ENCODE results near the gene EFHC2. TPM values are rescaled to one million over a fixed set of nuclear protein-coding genes. Genes with fewer than 3 reads are reported as not detected.
"Not testable (repeated sequence)": the region's sequence is repeated elsewhere in the genome, so short reads cannot be mapped to it uniquely, and the experiment has no call there.

Gene EFHC2
- total and polyA plus RNA-seq, 2 donors: 2.0 to 6.1 TPM

GRCh38 chrX:44187915-44188314 lies 155.6 kb downstream of the EFHC2 start:
- H3K27ac ChIP-seq (ENCODE audit: low read depth); H3K4me1 ChIP-seq (ENCODE audit: insufficient read depth); DNase-seq (ENCODE audit: extremely low spot score); H3K36me3 ChIP-seq (ENCODE audit: insufficient read depth); H3K4me3 ChIP-seq (ENCODE audit: low read depth, low read length): not testable (repeated sequence)
- WGBS: 92% methylated on average over 5 of the region's 5 CpGs

GRCh38 chrX:44183329-44183728 lies 160.1 kb downstream of the EFHC2 start:
- H3K27ac ChIP-seq (ENCODE audit: low read depth): no peak overlapping the region
- H3K36me3 ChIP-seq (ENCODE audit: insufficient read depth): no peaks in the 10 kb centered on the region
- 82% methylated on average over 2 of the region's 2 CpGs for WGBS
- no peaks in the 10 kb centered on the region for H3K4me1 ChIP-seq (ENCODE audit: insufficient read depth)
- H3K4me3 ChIP-seq (ENCODE audit: low read depth, low read length): no peak overlapping the region
- DNase-seq (ENCODE audit: extremely low spot score): no peak

GRCh38 chrX:44178274-44179053 lies 165.0 kb downstream of the EFHC2 start:
- no peak overlapping the region for H3K27ac ChIP-seq (ENCODE audit: low read depth)
- no peaks in the 10 kb centered on the region for H3K4me1 ChIP-seq (ENCODE audit: insufficient read depth)
- no peak overlapping the region for H3K4me3 ChIP-seq (ENCODE audit: low read depth, low read length)
- DNase-seq (ENCODE audit: extremely low spot score): no peak
- no peaks in the 10 kb centered on the region for H3K36me3 ChIP-seq (ENCODE audit: insufficient read depth)
- WGBS: 97% methylated on average over 6 of the region's 6 CpGs

GRCh38 chrX:44175455-44175854 lies 168.0 kb downstream of the EFHC2 start:
- no peak for DNase-seq (ENCODE audit: extremely low spot score)
- H3K4me1 ChIP-seq (ENCODE audit: insufficient read depth): no peaks in the 10 kb centered on the region
- H3K27ac ChIP-seq (ENCODE audit: low read depth): no peak overlapping the region
- WGBS: 93% methylated on average over 2 of the region's 2 CpGs
- no peaks in the 10 kb centered on the region for H3K36me3 ChIP-seq (ENCODE audit: insufficient read depth)
- no peak overlapping the region for H3K4me3 ChIP-seq (ENCODE audit: low read depth, low read length)

GRCh38 chrX:44174061-44174460 lies 169.4 kb downstream of the EFHC2 start:
- 94% methylated on average over 3 of the region's 3 CpGs for WGBS
- no peak overlapping the region for H3K4me3 ChIP-seq (ENCODE audit: low read depth, low read length)
- no peak overlapping the region for H3K27ac ChIP-seq (ENCODE audit: low read depth)
- no peaks in the 10 kb centered on the region for H3K4me1 ChIP-seq (ENCODE audit: insufficient read depth)
- DNase-seq (ENCODE audit: extremely low spot score): no peak
- no peaks in the 10 kb centered on the region for H3K36me3 ChIP-seq (ENCODE audit: insufficient read depth)

GRCh38 chrX:44173219-44173618 lies 170.3 kb downstream of the EFHC2 start:
- no peaks in the 10 kb centered on the region for H3K4me1 ChIP-seq (ENCODE audit: insufficient read depth)
- no peak overlapping the region for H3K27ac ChIP-seq (ENCODE audit: low read depth)
- no peaks in the 10 kb centered on the region for H3K36me3 ChIP-seq (ENCODE audit: insufficient read depth)
- DNase-seq (ENCODE audit: extremely low spot score): no peak
- H3K4me3 ChIP-seq (ENCODE audit: low read depth, low read length): no peak overlapping the region
- WGBS: 82% methylated on average over 3 of the region's 3 CpGs

- no peaks in the 10 kb centered on the region for H3K36me3 ChIP-seq (ENCODE audit: insufficient read depth)
- WGBS: 88% methylated on average over 1 of the region's 1 CpG
Measured at GRCh38 chrX:44167116-44167515, 176.4 kb downstream of the EFHC2 start.

GRCh38 chrX:44162964-44163475 lies 180.5 kb downstream of the EFHC2 start:
- Histone ChIP-seq H3K4me3 (ENCODE audit: low read depth, low read length) (no peak overlapping the region), H3K4me1 (ENCODE audit: insufficient read depth) (no peaks in the 10 kb centered on the region), H3K27ac (ENCODE audit: low read depth) (no peak overlapping the region), H3K36me3 (ENCODE audit: insufficient read depth) (no peaks in the 10 kb centered on the region)
- DNase-seq (ENCODE audit: extremely low spot score): no peak

More at GRCh38 chrX:44167116-44167515, 176.4 kb downstream of the EFHC2 start:
- H3K4me1 ChIP-seq (ENCODE audit: insufficient read depth): no peaks in the 10 kb centered on the region
- no peak overlapping the region for H3K27ac ChIP-seq (ENCODE audit: low read depth)
- DNase-seq (ENCODE audit: extremely low spot score): no peak
- H3K4me3 ChIP-seq (ENCODE audit: low read depth, low read length): no peak overlapping the region

GRCh38 chrX:44157858-44158257 lies 185.6 kb downstream of the EFHC2 start:
- no peak overlapping the region for H3K27ac ChIP-seq (ENCODE audit: low read depth)

GRCh38 chrX:44157283-44157682 lies 186.2 kb downstream of the EFHC2 start:
- no peak overlapping the region for H3K4me3 ChIP-seq (ENCODE audit: low read depth, low read length)
- DNase-seq (ENCODE audit: extremely low spot score): no peak
- H3K27ac ChIP-seq (ENCODE audit: low read depth): no peak overlapping the region
- no peaks in the 10 kb centered on the region for H3K36me3 ChIP-seq (ENCODE audit: insufficient read depth)
- no peaks in the 10 kb centered on the region for H3K4me1 ChIP-seq (ENCODE audit: insufficient read depth)

More at GRCh38 chrX:44157858-44158257, 185.6 kb downstream of the EFHC2 start:
- no peak for DNase-seq (ENCODE audit: extremely low spot score)
- Histone ChIP-seq H3K4me3 (ENCODE audit: low read depth, low read length) (no peak overlapping the region), H3K36me3 (ENCODE audit: insufficient read depth) (no peaks in the 10 kb centered on the region), H3K4me1 (ENCODE audit: insufficient read depth) (no peaks in the 10 kb centered on the region)
- 84% methylated on average over 2 of the region's 2 CpGs for WGBS

- Histone ChIP-seq H3K4me1 (ENCODE audit: insufficient read depth) (no peaks in the 10 kb centered on the region), H3K36me3 (ENCODE audit: insufficient read depth) (no peaks in the 10 kb centered on the region), H3K27ac (ENCODE audit: low read depth) (no peak overlapping the region), H3K4me3 (ENCODE audit: low read depth, low read length) (no peak overlapping the region)
- WGBS: 42% methylated on average over 3 of the region's 3 CpGs
- no peak for DNase-seq (ENCODE audit: extremely low spot score)
Measured at GRCh38 chrX:44156726-44157125, 186.7 kb downstream of the EFHC2 start.

GRCh38 chrX:44155126-44155525 lies 188.3 kb downstream of the EFHC2 start:
- no peaks in the 10 kb centered on the region for H3K4me1 ChIP-seq (ENCODE audit: insufficient read depth)
- no peak overlapping the region for H3K4me3 ChIP-seq (ENCODE audit: low read depth, low read length)
- WGBS: 79% methylated on average over 4 of the region's 4 CpGs
- H3K27ac ChIP-seq (ENCODE audit: low read depth): no peak overlapping the region
- DNase-seq (ENCODE audit: extremely low spot score): no peak
- no peaks in the 10 kb centered on the region for H3K36me3 ChIP-seq (ENCODE audit: insufficient read depth)

- H3K36me3 ChIP-seq (ENCODE audit: insufficient read depth): no peaks in the 10 kb centered on the region
- H3K4me1 ChIP-seq (ENCODE audit: insufficient read depth): no peaks in the 10 kb centered on the region
- H3K27ac ChIP-seq (ENCODE audit: low read depth): no peak overlapping the region
- WGBS: 63% methylated on average over 1 of the region's 1 CpG
- no peak for DNase-seq (ENCODE audit: extremely low spot score)
- no peak overlapping the region for H3K4me3 ChIP-seq (ENCODE audit: low read depth, low read length)
Measured at GRCh38 chrX:44152852-44153251, 190.6 kb downstream of the EFHC2 start.

GRCh38 chrX:44147130-44147529 lies 196.3 kb downstream of the EFHC2 start:
- WGBS: 92% methylated on average over 3 of the region's 3 CpGs
- no peaks in the 10 kb centered on the region for H3K4me1 ChIP-seq (ENCODE audit: insufficient read depth)
- no peak for DNase-seq (ENCODE audit: extremely low spot score)
- H3K36me3 ChIP-seq (ENCODE audit: insufficient read depth): no peaks in the 10 kb centered on the region
- H3K27ac ChIP-seq (ENCODE audit: low read depth): no peak overlapping the region
- no peak overlapping the region for H3K4me3 ChIP-seq (ENCODE audit: low read depth, low read length)
